ENCODE data around the gene COL27A1.

The COL27A1 gene

GRCh38 chr9:114149765-114150340, 5.5 kb upstream of the COL27A1 start:
- DNase-seq = no peak

GRCh38 chr9:114150608-114151007, 4.7 kb upstream of the COL27A1 start:
- no peak for DNase-seq

GRCh38 chr9:114151426-114151956, 3.8 kb upstream of the COL27A1 start:
- DNase-seq = no peak

- peak in 1 of 2 experiments; percentile 14 for DNase-seq
Observed at GRCh38 chr9:114153761-114154599, 1.4 kb upstream of the COL27A1 start.

- DNase-seq = no peak
Observed at GRCh38 chr9:114154600-114155102, 686 bp upstream of the COL27A1 start.

GRCh38 chr9:114155995-114156656, 789 bp downstream of the COL27A1 start:
- no peak for DNase-seq

GRCh38 chr9:114156657-114157421, 1.5 kb downstream of the COL27A1 start:
- no peak for DNase-seq

GRCh38 chr9:114157516-114158176, 2.3 kb downstream of the COL27A1 start:
- DNase-seq = no peak

- DNase-seq = no peak
Observed at GRCh38 chr9:114158482-114159130, 3.3 kb downstream of the COL27A1 start.

GRCh38 chr9:114159691-114160090, 4.4 kb downstream of the COL27A1 start:
- DNase-seq = no peak

GRCh38 chr9:114161513-114161912, 6.2 kb downstream of the COL27A1 start:
- no peak for DNase-seq

GRCh38 chr9:114163517-114163951, 8.2 kb downstream of the COL27A1 start:
- DNase-seq = no peak

- DNase-seq = no peak
Observed at GRCh38 chr9:114164191-114164794, 9.0 kb downstream of the COL27A1 start.

- DNase-seq = no peak
Observed at GRCh38 chr9:114165407-114166102, 10.2 kb downstream of the COL27A1 start.

- no peak for DNase-seq
Observed at GRCh38 chr9:114166103-114166470, 10.8 kb downstream of the COL27A1 start.

- no peak for DNase-seq
Observed at GRCh38 chr9:114166614-114167572, 11.6 kb downstream of the COL27A1 start.

- no peak for DNase-seq
Observed at GRCh38 chr9:114167591-114168091, 12.3 kb downstream of the COL27A1 start.

- no peak for DNase-seq
Observed at GRCh38 chr9:114168281-114169028, 13.1 kb downstream of the COL27A1 start.
